GM12872 (cell line): ENCODE results near the gene KLRK1.

Source experiments
- CTCF ChIP-seq: IDR thresholded peaks from 3 replicates; pipeline ENCODE4 v1.5.1; 2011; ENCODE audit warnings: low read depth, mild to moderate bottlenecking, low read length, moderate library complexity; ENCODE audit not compliant: insufficient read depth

KLRK1 gene

GRCh38 chr12:10368206-10369171 is 21.4 kb downstream of the KLRK1 start:
- no peak for TF ChIP-seq CTCF

GRCh38 chr12:10366875-10367274 is 23.0 kb downstream of the KLRK1 start:
- TF ChIP-seq CTCF = no peak

- no peak; the same call in 2 of the 3 replicates for TF ChIP-seq CTCF
These were observed 24.0 kb downstream of the KLRK1 start for GRCh38 chr12:10365696-10366405.

GRCh38 chr12:10364815-10365622 is 24.8 kb downstream of the KLRK1 start:
- no peak for TF ChIP-seq CTCF

- no peak for TF ChIP-seq CTCF
These were observed 25.7 kb downstream of the KLRK1 start for GRCh38 chr12:10363914-10364814.

GRCh38 chr12:10363658-10363913 is 26.3 kb downstream of the KLRK1 start:
- no peak for TF ChIP-seq CTCF
